Suprapubic skin (tissue), 4 donors: ENCODE data around the gene FRY. TPM values are rescaled to one million over a fixed set of nuclear protein-coding genes. Genes with fewer than 3 reads are reported as not detected.

ENCODE experiments used
- DNase-seq, 2 donors: peaks; one replicate each; pipeline ENCODE4 v3.0.0-alpha.2; 2019; ENCODE audit warnings: low spot score in 2 of 2
- H3K27ac ChIP-seq: fragments of 200-600 bp; sonication (generic); one replicate; pipeline ENCODE4 v1.5.1; 2019
- H3K27me3 ChIP-seq: fragments of 200-600 bp; sonication (generic); one replicate; pipeline ENCODE4 v1.5.1; 2019
- H3K36me3 ChIP-seq: fragments of 200-600 bp; sonication (generic); one replicate; pipeline ENCODE4 v1.5.1; 2019
- H3K4me1 ChIP-seq: fragments of 200-600 bp; sonication (generic); one replicate; pipeline ENCODE4 v1.5.1; 2019
- H3K4me3 ChIP-seq: fragments of 200-600 bp; sonication (generic); one replicate; pipeline ENCODE4 v1.5.1; 2019; ENCODE audit warnings: mild to moderate bottlenecking
- H3K9me3 ChIP-seq: fragments of 200-600 bp; sonication (generic); one replicate; pipeline ENCODE4 v1.5.1; 2019
- EP300 ChIP-seq: sonication (generic); formaldehyde crosslinking; IDR thresholded peaks from one replicate; pipeline ENCODE4 v1.6.1; 2017; ENCODE audit warnings: antibody characterized with exemption
- POLR2A ChIP-seq, 2 donors: fragments of 450-650 bp; IDR thresholded peaks; one replicate each; pipeline ENCODE4 v1.6.1; 2017; ENCODE audit warnings: antibody characterized with exemption in 2 of 2, mild to moderate bottlenecking in 2 of 2, moderate library complexity in 2 of 2
- POLR2AphosphoS5 ChIP-seq, 3 donors: sonication (generic); formaldehyde crosslinking; IDR thresholded peaks; one replicate each; pipeline ENCODE4 v1.6.1; 2017; ENCODE audit warnings: antibody characterized with exemption in 3 of 3
- WGBS: methylation state at CpG from one replicate; pipeline ENCODE4 v1.1.5; 2018; 5-methylcytosine and 5-hydroxymethylcytosine counted together
- total RNA-seq, 4 donors: library from RNA; depleted of rRNA; stranded (reverse); fragments of >200 nt; gene quantifications; one replicate each; pipeline ENCODE4 v1.1.0, GENCODE V29; 2016
- TF ChIP-seq, protein P1 (sequence below), 2 donors: fragments of 200-600 bp in 1 of 2; fragments of 450-650 bp in 1 of 2; sonication (generic) in 1 of 2; IDR thresholded peaks; one replicate each; pipeline ENCODE4 v1.5.1; 2016 to 2019; ENCODE audit warnings: antibody characterized with exemption in 2 of 2, mild to moderate bottlenecking in 1 of 2, moderate library complexity in 1 of 2

Gene FRY
- total RNA-seq, 4 donors from 2014 or later, result 22.5 to 39.6 (median 26.8) TPM

DNA sequence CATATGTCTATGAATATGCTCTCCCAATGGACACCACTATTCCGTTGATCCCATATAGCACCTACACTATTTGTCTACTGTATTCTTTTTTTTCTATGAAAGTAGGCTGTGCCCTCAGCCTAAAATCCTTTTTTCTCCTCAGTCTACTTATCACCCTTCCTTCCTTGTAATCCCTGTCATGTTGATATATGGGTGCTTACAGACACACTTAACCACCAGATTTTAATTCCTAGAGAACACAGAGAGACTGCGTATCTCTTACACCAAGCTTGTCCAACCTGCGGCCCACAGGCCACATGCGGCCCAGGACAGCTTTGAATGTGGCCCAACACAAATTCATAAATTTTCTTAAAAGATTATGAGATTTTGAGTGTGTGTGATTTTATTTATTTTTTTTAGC is 182.5 kb downstream of the FRY start:
- Histone ChIP-seq H3K27me3 (no peaks in the 10 kb centered on the region), H3K27ac (no peak overlapping the region), H3K4me1 (no peaks in the 10 kb centered on the region), H3K4me3 (no peak overlapping the region), H3K36me3 (peaks cover 36% of the 10 kb centered on the region), H3K9me3 (no peaks in the 10 kb centered on the region)
- 96% methylated on average over 4 of the region's 4 CpGs for WGBS
- no peak for DNase-seq
- TF ChIP-seq, protein P1, sequence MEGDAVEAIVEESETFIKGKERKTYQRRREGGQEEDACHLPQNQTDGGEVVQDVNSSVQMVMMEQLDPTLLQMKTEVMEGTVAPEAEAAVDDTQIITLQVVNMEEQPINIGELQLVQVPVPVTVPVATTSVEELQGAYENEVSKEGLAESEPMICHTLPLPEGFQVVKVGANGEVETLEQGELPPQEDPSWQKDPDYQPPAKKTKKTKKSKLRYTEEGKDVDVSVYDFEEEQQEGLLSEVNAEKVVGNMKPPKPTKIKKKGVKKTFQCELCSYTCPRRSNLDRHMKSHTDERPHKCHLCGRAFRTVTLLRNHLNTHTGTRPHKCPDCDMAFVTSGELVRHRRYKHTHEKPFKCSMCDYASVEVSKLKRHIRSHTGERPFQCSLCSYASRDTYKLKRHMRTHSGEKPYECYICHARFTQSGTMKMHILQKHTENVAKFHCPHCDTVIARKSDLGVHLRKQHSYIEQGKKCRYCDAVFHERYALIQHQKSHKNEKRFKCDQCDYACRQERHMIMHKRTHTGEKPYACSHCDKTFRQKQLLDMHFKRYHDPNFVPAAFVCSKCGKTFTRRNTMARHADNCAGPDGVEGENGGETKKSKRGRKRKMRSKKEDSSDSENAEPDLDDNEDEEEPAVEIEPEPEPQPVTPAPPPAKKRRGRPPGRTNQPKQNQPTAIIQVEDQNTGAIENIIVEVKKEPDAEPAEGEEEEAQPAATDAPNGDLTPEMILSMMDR (IDR thresholded peaks at IDR 0.05), result no peak
- TF ChIP-seq POLR2AphosphoS5 (IDR thresholded peaks at IDR 0.05) (no peak), POLR2A (IDR thresholded peaks at IDR 0.05) (no peak), EP300 (no peak)

DNA sequence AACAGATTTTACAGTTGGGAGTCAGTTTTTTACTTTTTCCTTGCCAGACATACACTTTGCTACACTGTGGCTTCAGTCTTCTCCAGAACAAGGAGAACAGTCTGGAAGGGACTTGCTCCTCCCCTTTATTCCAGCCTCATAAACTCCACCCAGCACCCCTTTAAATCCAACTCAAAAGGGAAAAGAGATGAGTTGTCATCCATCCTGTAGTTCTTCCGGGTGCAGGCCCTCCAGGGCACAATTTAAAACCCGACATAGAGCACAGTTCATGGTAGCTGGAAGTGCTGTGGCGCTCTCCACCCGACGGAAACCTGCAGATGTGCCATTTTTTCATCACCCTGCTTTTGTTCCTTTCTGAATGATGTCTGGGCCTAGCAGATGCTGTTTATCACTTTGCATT is 184.7 kb downstream of the FRY start:
- DNase-seq, result no peak
- H3K36me3 ChIP-seq, result peaks cover 31% of the 10 kb centered on the region
- TF ChIP-seq, protein P1 (IDR thresholded peaks at IDR 0.05), result no peak
- TF ChIP-seq EP300, result no peak
- no peak for TF ChIP-seq POLR2A (IDR thresholded peaks at IDR 0.05)
- no peak for TF ChIP-seq POLR2AphosphoS5 (IDR thresholded peaks at IDR 0.05)
- 85% methylated on average over 5 of the region's 5 CpGs for WGBS
- no peak overlapping the region for H3K27ac ChIP-seq
- no peaks in the 10 kb centered on the region for H3K4me1 ChIP-seq
- H3K9me3 ChIP-seq, result no peaks in the 10 kb centered on the region
- no peak overlapping the region for H3K4me3 ChIP-seq
- H3K27me3 ChIP-seq, result no peaks in the 10 kb centered on the region

DNA sequence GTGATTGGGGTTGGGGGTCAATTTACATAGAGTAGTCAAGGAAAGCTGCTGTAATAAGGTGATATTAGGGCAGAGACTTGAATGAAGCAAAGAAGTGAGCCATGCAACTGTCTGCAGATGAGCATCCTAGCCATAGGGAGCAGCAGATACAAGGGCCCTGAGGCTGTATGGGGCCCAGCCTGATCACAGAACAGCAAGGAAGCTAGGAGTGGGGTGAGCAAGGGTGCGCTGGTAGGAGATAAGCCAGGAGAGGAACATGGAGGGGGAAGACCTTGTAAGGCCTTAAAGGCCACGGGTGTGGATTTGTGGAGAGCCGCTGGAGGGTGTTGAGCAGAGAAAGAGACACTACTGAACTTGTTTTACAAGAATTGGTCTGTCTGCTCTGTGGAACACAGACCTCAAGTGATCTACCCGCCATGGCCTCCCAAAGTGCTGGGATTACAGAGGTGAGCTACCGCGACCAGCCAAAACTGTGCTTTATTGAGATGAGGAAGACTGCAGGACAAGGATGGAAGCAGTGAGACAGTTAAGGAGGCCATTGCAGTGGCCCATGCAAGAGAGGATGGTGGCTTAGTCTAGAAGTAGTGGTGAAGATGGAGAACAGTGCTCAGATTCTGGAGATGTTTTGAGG is 190.6 kb downstream of the FRY start:
- Histone ChIP-seq H3K4me1 (no peaks in the 10 kb centered on the region), H3K9me3 (no peaks in the 10 kb centered on the region), H3K4me3 (no peak overlapping the region), H3K27me3 (no peaks in the 10 kb centered on the region), H3K27ac (no peak overlapping the region), H3K36me3 (peaks cover 23% of the 10 kb centered on the region)
- TF ChIP-seq, protein P1 (IDR thresholded peaks at IDR 0.05), result no peak
- TF ChIP-seq EP300 (no peak), POLR2AphosphoS5 (IDR thresholded peaks at IDR 0.05) (no peak), POLR2A (IDR thresholded peaks at IDR 0.05) (no peak)
- DNase-seq, result no peak
- WGBS, result 93% methylated on average over 6 of the region's 6 CpGs

DNA sequence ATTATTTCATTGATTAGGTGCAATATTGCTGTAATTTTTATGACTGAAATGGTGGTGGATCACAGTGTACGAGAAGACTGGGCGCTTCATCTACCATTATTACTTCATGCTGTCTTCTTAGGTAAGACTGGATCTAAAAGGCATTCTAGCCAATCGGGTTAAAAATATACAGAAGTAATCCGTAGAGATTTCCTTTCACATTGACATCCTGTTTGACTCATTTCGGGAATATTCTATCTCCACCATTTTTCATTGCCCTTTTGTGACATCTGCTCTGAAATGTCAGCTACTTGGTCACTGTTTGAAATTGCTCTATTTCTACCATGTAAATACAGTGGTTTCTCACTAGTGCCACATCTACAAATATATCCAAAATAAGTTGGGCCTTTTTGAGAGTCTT is 193.3 kb downstream of the FRY start:
- TF ChIP-seq, protein P1 (IDR thresholded peaks at IDR 0.05), result no peak
- TF ChIP-seq EP300, result no peak
- TF ChIP-seq POLR2A (IDR thresholded peaks at IDR 0.05), result no peak
- TF ChIP-seq POLR2AphosphoS5 (IDR thresholded peaks at IDR 0.05), result no peak
- Histone ChIP-seq H3K4me1 (no peaks in the 10 kb centered on the region), H3K27ac (no peak overlapping the region), H3K9me3 (no peaks in the 10 kb centered on the region), H3K36me3 (peaks cover 29% of the 10 kb centered on the region), H3K4me3 (no peak overlapping the region), H3K27me3 (no peaks in the 10 kb centered on the region)
- no peak for DNase-seq
- 90% methylated on average over 5 of the region's 5 CpGs for WGBS

DNA sequence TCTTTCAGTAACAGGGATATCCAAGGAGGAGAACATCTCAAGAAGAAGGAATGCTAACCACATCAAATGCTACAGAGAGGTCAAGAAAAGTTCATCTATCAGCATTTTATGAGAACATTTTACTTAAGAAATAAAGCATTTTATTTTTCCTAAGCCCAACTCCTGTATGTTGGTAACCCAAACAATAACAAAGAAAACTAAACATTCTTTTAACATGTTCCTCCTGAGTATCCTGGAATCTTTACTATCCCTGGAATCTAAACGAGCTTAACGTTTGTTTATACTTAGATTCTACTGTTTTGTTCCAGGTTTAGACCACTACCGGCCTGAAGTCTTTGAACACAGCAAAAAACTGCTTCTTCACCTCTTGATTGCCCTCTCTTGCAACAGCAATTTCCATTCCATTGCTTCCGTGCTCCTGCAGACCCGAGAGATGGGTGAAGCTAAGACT is 193.9 kb downstream of the FRY start:
- Histone ChIP-seq H3K9me3 (no peaks in the 10 kb centered on the region), H3K4me1 (no peaks in the 10 kb centered on the region), H3K27ac (no peak overlapping the region), H3K27me3 (no peaks in the 10 kb centered on the region), H3K4me3 (no peak overlapping the region), H3K36me3 (peaks cover 26% of the 10 kb centered on the region)
- TF ChIP-seq POLR2AphosphoS5 (IDR thresholded peaks at IDR 0.05), result no peak
- TF ChIP-seq POLR2A (IDR thresholded peaks at IDR 0.05), result no peak
- TF ChIP-seq, protein P1 (IDR thresholded peaks at IDR 0.05), result no peak
- TF ChIP-seq EP300, result no peak
- WGBS, result 67% methylated on average over 5 of the region's 5 CpGs
- DNase-seq, result no peak
